ENCODE measurements around the gene RARA.

DNA sequence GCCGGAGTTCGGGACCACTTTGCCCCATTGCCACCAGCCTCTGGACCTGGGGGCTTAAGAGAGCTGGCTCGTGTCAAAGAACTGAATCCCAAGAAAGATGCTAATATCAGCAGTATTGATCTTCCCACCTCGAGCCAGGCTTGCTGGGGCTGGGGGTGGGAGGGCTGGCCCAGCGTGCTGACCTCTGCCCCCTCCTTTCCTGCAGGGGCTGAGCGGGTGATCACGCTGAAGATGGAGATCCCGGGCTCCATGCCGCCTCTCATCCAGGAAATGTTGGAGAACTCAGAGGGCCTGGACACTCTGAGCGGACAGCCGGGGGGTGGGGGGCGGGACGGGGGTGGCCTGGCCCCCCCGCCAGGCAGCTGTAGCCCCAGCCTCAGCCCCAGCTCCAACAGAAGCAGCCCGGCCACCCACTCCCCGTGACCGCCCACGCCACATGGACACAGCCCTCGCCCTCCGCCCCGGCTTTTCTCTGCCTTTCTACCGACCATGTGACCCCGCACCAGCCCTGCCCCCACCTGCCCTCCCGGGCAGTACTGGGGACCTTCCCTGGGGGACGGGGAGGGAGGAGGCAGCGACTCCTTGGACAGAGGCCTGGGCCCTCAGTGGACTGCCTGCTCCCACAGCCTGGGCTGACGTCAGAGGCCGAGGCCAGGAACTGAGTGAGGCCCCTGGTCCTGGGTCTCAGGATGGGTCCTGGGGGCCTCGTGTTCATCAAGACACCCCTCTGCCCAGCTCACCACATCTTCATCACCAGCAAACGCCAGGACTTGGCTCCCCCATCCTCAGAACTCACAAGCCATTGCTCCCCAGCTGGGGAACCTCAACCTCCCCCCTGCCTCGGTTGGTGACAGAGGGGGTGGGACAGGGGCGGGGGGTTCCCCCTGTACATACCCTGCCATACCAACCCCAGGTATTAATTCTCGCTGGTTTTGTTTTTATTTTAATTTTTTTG lies 47.1 kb downstream of the RARA start:
- TF ChIP-seq YY1 (IDR thresholded peaks at IDR 0.05; ENCODE audit: insufficient read depth, insufficient read length), result no peak
- TF ChIP-seq SUZ12 (IDR thresholded peaks at IDR 0.05; ENCODE audit: extremely low read depth, insufficient read depth, insufficient read length), result no peak
- no peak for TF ChIP-seq ZNF274 (IDR thresholded peaks at IDR 0.05; ENCODE audit: low read depth, low read length)
